HFFc6 (cell line): ENCODE results near the gene NEK8. TPM values are rescaled to one million over a fixed set of nuclear protein-coding genes. Genes with fewer than 3 reads are reported as not detected.
"Not testable (repeated sequence)": the region's sequence is repeated elsewhere in the genome, so short reads cannot be mapped to it uniquely, and the experiment has no call there.

Source experiments
- DNase-seq: peaks from one replicate; pipeline ENCODE4 v3.0.0-alpha.2; 2018
- H3K27ac Mint-ChIP-seq: 2 replicates; pipeline ENCODE4 v1.8.0; 2020; ENCODE audit warnings: mild to moderate bottlenecking, mixed read lengths
- H3K27me3 Mint-ChIP-seq: 2 replicates; pipeline ENCODE4 v1.8.0; 2021; ENCODE audit warnings: mild to moderate bottlenecking, moderate library complexity, mixed read lengths; ENCODE audit not compliant: insufficient read depth
- H3K36me3 Mint-ChIP-seq: 2 replicates; pipeline ENCODE4 v1.8.0; 2021; ENCODE audit warnings: low read depth, mixed read lengths
- H3K4me1 Mint-ChIP-seq: 2 replicates; pipeline ENCODE4 v1.8.0; 2020; ENCODE audit warnings: low read depth, mixed read lengths
- H3K4me3 Mint-ChIP-seq: 2 replicates; pipeline ENCODE4 v1.8.0; 2020; ENCODE audit warnings: mild to moderate bottlenecking, moderate library complexity, mixed read lengths
- H3K9me3 Mint-ChIP-seq: 2 replicates; pipeline ENCODE4 v1.8.0; 2020; ENCODE audit warnings: mild to moderate bottlenecking, mixed read lengths
- CTCF ChIP-seq: fragments of 200-600 bp; sonication (generic); IDR thresholded peaks from 2 replicates; pipeline ENCODE4 v1.5.0; 2021; ENCODE audit warnings: antibody characterized with exemption, mild to moderate bottlenecking
- total RNA-seq, 6 experiments: library from RNA; stranded (reverse); fragmentation: NEBNext Ultra II Directional; extraction: Animal tissue kit (Norgen Biotek cat#: 25700); gene quantifications; 2 replicates in 1 of 6; 3 replicates in 5 of 6; pipeline ENCODE4 v1.2.3, GENCODE V29; 2021

NEK8 gene
- total RNA-seq, 6 experiments from 2014 or later, result 1.9 to 3.1 (median 2.5) TPM

- H3K4me1 Mint-ChIP-seq, result peaks cover 20% of the 10 kb centered on the region
- no peak overlapping the region for H3K27ac Mint-ChIP-seq
- H3K9me3 Mint-ChIP-seq, result no peaks in the 10 kb centered on the region
- H3K36me3 Mint-ChIP-seq, result no peaks in the 10 kb centered on the region; the same call in 1 of the 2 replicates
- peaks cover 2% of the 10 kb centered on the region for H3K27me3 Mint-ChIP-seq
- DNase-seq, result no peak
- no peak for TF ChIP-seq CTCF
- no peak overlapping the region for H3K4me3 Mint-ChIP-seq
Measured at GRCh38 chr17:28765038-28765437, 36.5 kb downstream of the NEK8 start.

- no peak for DNase-seq
- H3K4me3 Mint-ChIP-seq, result no peak overlapping the region
- no peak overlapping the region for H3K27ac Mint-ChIP-seq
- TF ChIP-seq CTCF, result no peak
- H3K27me3 Mint-ChIP-seq, result peaks cover 2% of the 10 kb centered on the region; the same call in 1 of the 2 replicates
- H3K4me1 Mint-ChIP-seq, result peaks cover 17% of the 10 kb centered on the region
- no peaks in the 10 kb centered on the region for H3K9me3 Mint-ChIP-seq
- no peaks in the 10 kb centered on the region; the same call in 1 of the 2 replicates for H3K36me3 Mint-ChIP-seq
Measured at GRCh38 chr17:28773736-28774135, 45.1 kb downstream of the NEK8 start.

GRCh38 chr17:28774206-28774605 lies 45.6 kb downstream of the NEK8 start:
- Mint-ChIP-seq H3K36me3 (peaks cover 4% of the 10 kb centered on the region), H3K27ac (no peak overlapping the region), H3K27me3 (peaks cover 2% of the 10 kb centered on the region; the same call in 1 of the 2 replicates), H3K4me1 (peaks cover 17% of the 10 kb centered on the region), H3K4me3 (no peak overlapping the region), H3K9me3 (no peaks in the 10 kb centered on the region)
- no peak for TF ChIP-seq CTCF
- no peak for DNase-seq

GRCh38 chr17:28777178-28777577 lies 48.6 kb downstream of the NEK8 start:
- peaks cover 11% of the 10 kb centered on the region for H3K36me3 Mint-ChIP-seq
- H3K4me3 Mint-ChIP-seq, result no peak overlapping the region
- no peak overlapping the region; the same call in 1 of the 2 replicates for H3K27ac Mint-ChIP-seq
- H3K4me1 Mint-ChIP-seq, result peaks cover 22% of the 10 kb centered on the region
- DNase-seq, result no peak
- no peak for TF ChIP-seq CTCF
- H3K9me3 Mint-ChIP-seq, result no peaks in the 10 kb centered on the region
- no peaks in the 10 kb centered on the region for H3K27me3 Mint-ChIP-seq

- not testable (repeated sequence) for H3K4me3 Mint-ChIP-seq, H3K27me3 Mint-ChIP-seq, H3K27ac Mint-ChIP-seq, H3K9me3 Mint-ChIP-seq, DNase-seq
- H3K4me1 Mint-ChIP-seq, result peaks cover 22% of the 10 kb centered on the region
- peaks cover 11% of the 10 kb centered on the region for H3K36me3 Mint-ChIP-seq
Measured at GRCh38 chr17:28779601-28780000, 51.0 kb downstream of the NEK8 start.

GRCh38 chr17:28783161-28783560 lies 54.6 kb downstream of the NEK8 start:
- TF ChIP-seq CTCF, result no peak

More at GRCh38 chr17:28783161-28783560, 54.6 kb downstream of the NEK8 start:
- H3K9me3 Mint-ChIP-seq, result no peaks in the 10 kb centered on the region
- no peak overlapping the region for H3K4me3 Mint-ChIP-seq
- peaks cover 9% of the 10 kb centered on the region for H3K4me1 Mint-ChIP-seq
- DNase-seq, result no peak
- peaks cover 11% of the 10 kb centered on the region for H3K36me3 Mint-ChIP-seq
- H3K27ac Mint-ChIP-seq, result no peak overlapping the region
- no peaks in the 10 kb centered on the region; the same call in 1 of the 2 replicates for H3K27me3 Mint-ChIP-seq
